CD4-positive, alpha-beta T cell treated with Interleukin-10 for 1 hour (primary cell): ENCODE results near the gene LCN10.

Experiments used
- DNase-seq: peaks from one replicate; pipeline ENCODE4 v3.0.0-alpha.2; 2020

Gene LCN10

GRCh38 chr9:136697821-136698526 is 44.8 kb downstream of the LCN10 start:
- DNase-seq = no peak

- no peak for DNase-seq
Observed at GRCh38 chr9:136697146-136697820, 45.5 kb downstream of the LCN10 start.

- no peak for DNase-seq
Observed at GRCh38 chr9:136696502-136696901, 46.2 kb downstream of the LCN10 start.

GRCh38 chr9:136695955-136696354 is 46.8 kb downstream of the LCN10 start:
- DNase-seq = no peak

- no peak for DNase-seq
Observed at GRCh38 chr9:136695435-136695895, 47.3 kb downstream of the LCN10 start.

- no peak for DNase-seq
Observed at GRCh38 chr9:136694872-136695247, 47.9 kb downstream of the LCN10 start.

GRCh38 chr9:136694163-136694871 is 48.4 kb downstream of the LCN10 start:
- DNase-seq = no peak

- DNase-seq = no peak
Observed at GRCh38 chr9:136693490-136694162, 49.1 kb downstream of the LCN10 start.

- no peak for DNase-seq
Observed at GRCh38 chr9:136693135-136693489, 49.6 kb downstream of the LCN10 start.

GRCh38 chr9:136692185-136693134 is 50.3 kb downstream of the LCN10 start:
- DNase-seq = no peak

- DNase-seq = no peak
Observed at GRCh38 chr9:136691316-136692184, 51.2 kb downstream of the LCN10 start.

GRCh38 chr9:136690806-136691261 is 51.9 kb downstream of the LCN10 start:
- DNase-seq = no peak

- DNase-seq = no peak
Observed at GRCh38 chr9:136690104-136690805, 52.5 kb downstream of the LCN10 start.

GRCh38 chr9:136689108-136689460 is 53.7 kb downstream of the LCN10 start:
- no peak for DNase-seq

- DNase-seq = no peak
Observed at GRCh38 chr9:136688274-136689107, 54.2 kb downstream of the LCN10 start.
